GF-D8 (cell line): ENCODE measurements around the gene GRK1.
"Not testable (repeated sequence)": the region's sequence is repeated elsewhere in the genome, so short reads cannot be mapped to it uniquely, and the experiment has no call there.

ENCODE experiments used
- DNase-seq: peaks from one replicate; lab custom pipeline; 2025; lab: John Stamatoyannopoulos, UW

Gene GRK1

GRCh38 chr13:113665597-113666328, 1.3 kb upstream of the GRK1 start:
- DNase-seq, result no peak

- no peak for DNase-seq
Measured at GRCh38 chr13:113666329-113666670, 719 bp upstream of the GRK1 start.

DNA sequence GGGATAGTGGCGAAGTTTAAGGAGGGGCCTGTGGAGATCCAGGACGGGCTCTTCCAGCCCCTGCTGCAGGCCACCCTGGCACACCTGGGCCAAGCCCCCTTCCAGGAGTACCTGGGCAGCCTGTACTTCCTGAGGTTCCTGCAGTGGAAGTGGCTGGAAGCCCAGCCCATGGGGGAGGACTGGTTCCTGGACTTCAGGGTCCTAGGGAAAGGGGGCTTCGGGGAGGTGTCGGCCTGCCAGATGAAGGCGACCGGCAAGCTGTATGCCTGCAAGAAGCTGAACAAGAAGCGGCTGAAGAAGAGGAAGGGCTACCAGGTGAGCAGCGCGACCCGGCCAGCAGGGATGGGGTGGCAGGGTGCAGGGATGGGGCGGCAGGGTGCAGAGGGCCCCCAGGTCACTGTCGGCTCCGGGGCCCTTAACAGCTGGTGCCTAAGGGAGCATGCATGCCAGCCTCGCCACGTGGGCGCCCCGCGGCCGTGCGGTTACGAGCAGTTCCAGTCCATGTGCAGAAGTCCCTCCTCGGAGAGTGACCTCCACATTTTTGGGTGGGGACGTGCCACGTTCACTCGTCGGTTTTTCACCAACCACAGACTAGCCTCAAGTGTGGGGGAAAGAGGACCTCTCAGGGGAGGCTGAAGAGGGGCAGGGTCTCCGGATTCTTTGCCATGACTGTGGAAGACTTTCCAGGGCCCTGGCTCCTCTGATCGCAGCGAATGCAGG, 912 bp downstream of the GRK1 start:
- DNase-seq, result no peak

- DNase-seq, result no peak
Measured at GRCh38 chr13:113668491-113668971, 1.5 kb downstream of the GRK1 start.

- DNase-seq, result no peak
Measured at GRCh38 chr13:113669231-113669754, 2.3 kb downstream of the GRK1 start.

- no peak for DNase-seq
Measured at GRCh38 chr13:113669755-113670341, 2.8 kb downstream of the GRK1 start.

GRCh38 chr13:113670541-113670940, 3.5 kb downstream of the GRK1 start:
- DNase-seq, result no peak

- no peak for DNase-seq
Measured at GRCh38 chr13:113671066-113672001, 4.3 kb downstream of the GRK1 start.

DNA sequence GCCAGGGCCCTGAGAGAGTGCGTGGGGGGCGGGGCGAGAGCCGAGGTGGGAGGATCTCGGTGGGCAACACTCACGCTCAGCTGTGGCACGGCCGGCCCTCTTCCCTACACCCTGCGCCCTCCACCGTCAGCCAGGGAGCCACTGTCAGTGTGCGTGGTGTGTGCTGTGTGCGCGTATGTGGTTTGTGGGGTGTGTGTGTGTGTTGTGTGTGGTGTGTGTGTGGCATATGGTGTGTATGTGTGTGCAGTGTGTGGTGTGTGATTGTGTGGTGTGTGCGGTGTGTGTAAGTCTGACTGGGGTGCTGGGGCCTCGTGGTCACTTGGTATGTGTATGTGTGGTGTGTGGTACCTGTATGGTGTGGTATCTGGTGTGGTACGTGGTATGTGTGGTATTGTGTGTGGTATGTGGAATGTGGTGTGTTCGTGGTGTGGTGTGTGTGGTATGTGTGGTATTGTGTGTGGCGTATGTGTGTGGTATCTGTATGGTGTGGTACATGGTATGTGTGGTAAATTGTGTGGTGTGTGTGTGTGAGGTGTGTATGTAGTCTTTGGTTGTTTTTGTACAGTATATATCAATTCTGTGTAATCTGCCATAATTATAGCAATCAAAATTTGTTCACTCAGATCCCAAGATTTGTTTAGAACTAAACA, 5.1 kb downstream of the GRK1 start:
- no peak for DNase-seq

- no peak for DNase-seq
Measured at GRCh38 chr13:113722921-113723320, 55.9 kb downstream of the GRK1 start.

DNA sequence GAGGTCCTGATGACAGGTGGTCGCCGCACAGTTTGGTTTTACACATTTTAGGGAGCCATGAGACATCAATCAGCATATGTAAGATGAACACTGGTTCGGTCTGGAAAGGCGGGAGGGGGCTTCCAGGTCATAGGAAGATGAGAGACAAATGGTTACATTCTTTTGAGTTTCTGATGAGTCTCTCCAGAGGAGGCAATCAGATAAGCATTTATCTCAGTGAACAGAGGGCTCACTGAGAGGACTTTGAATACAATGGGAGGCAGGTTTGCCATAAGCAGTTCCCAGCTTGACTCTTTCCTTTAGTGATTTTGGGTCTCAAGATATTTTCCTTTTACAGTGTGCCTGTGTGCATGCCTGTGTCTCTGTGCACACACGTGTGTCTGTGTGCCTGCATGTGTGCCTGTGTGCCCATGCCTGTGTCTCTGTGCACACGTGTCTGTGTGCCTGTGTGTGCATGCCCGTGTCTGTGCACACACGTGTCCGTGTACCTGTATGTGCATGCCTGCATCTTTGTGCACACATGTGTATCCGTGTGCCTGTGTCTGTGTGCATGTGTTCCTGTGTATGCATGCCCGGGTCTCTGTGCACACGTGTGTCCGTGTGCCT, 56.5 kb downstream of the GRK1 start:
- DNase-seq, result no peak

DNA sequence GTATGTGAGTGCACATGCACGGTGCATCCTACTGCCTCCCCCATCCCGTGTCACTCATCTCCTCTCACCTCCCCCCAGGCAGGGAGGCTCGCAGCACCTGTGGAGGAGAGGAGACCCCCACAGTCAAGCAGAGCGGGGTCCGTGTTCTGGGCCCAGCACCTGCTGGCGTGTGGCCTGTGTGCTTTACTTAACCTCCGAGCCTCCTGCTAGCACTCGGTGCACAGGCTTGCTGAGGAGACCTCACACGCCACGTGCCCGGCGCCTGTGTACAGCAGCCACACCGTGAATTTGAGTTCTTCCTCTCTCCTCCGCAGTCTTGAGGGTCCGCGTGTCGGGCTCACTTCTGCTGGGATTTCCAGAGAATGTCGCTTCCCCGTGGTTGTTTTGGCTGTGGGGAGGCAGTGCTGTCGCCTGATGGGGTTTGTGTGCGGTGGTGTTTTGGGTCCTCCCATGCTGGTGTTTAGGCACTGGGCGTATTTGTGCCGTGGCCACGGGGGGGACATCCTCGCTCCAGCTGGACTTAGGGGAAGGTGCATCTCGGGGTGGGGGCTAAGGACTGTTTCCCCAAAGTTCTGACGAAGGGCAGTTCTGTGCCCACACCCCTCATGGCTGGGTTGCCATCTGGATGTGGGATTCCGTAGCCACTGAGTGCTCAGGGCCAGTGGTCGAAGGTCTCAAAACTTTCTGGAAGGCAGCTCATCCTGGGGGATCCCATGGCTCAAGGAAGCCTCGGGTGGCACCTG, 57.2 kb downstream of the GRK1 start:
- DNase-seq, result no peak

DNA sequence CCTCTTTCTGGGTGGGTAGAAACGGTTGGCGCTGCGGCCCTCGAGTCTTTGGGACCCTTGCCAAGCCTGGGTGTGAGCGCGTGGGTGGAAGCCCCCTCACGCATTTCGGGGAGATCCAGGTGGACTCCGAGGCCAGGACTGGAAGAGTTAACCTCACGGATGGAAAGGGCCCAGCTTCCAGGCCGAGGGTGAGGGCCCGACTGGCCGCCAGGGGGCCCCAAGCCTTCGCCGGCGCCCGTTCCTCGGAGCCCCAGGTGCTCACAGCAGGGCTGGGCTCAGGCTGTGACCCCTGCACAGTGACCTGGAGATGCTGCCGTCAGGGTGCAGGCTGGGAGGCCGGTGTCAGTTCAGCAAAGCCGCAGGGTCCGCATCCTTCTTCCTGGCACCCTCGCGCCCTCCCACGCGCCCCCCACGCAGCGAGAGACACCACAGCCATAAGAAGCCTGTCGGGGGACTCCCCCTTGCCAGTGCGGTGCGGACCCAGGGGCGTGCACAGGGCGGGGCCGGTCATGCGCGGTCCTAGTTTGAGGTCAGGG, 57.8 kb downstream of the GRK1 start:
- DNase-seq, result peak; percentile 38

GRCh38 chr13:113725329-113726105, 58.5 kb downstream of the GRK1 start:
- not testable (repeated sequence) for DNase-seq

GRCh38 chr13:113726106-113726821, 59.2 kb downstream of the GRK1 start:
- DNase-seq, result not testable (repeated sequence)

DNA sequence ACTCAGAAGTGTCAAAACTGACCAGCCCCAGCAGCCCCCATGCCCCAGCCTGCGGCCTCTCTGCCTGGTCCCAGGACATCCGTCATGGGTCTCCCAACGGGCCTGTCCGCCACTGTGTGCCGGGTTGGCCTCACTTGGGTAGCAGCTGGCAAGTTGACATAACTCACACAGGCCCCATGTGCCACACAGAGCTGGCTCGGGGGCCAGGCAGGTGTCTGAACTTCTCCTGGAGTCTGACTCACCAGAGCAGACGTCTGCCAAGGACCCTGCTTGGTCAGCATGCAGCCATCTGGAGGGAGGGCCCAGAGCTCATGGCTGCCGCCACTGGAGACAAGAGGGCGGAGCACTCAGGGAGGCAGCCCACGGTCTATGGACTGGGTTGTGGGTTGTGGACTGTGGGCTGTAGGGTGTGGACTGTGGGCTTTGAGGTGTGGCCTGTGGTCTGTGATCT, 60.0 kb downstream of the GRK1 start:
- DNase-seq, result no peak

DNA sequence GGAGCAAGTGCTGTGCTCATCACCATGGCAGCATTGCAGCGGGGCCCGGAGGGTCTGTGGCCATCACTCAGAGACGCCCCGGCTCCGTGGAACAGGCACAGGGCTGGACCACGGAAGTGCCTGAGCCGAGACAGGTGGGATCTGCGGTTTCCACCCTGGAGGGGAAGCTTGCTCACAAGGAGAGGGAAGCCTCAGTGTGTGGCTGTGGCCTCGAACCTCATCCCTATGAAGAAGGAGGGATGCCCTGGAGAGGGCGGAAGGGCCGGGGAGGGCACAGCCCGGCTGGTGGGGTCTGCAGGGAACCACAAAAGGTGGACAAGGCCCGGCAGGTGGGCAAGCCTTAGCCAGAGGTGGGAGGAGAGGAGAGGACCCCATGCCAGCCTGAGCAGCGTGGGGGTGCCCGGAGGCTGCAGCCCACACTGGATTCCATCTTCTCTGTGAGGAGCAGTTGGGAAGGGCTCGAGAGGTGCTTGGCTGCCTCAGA, 61.6 kb downstream of the GRK1 start:
- no peak for DNase-seq
